Activated naive CD8-positive, alpha-beta T cell treated with anti-CD3 and anti-CD28 coated beads, Interleukin-2, amount 50 U/mL, for 24 hours (primary cell): Measurements from ENCODE around the gene CILP2.
A peak's percentile ranks its signal among the peaks of the same experiment; 100 is the strongest.

ENCODE experiments used
- ATAC-seq: fragments of 150-1000 bp; cut with Tn5 transposase; one replicate; pipeline ENCODE4 v1.10.0; 2021
- DNase-seq: peaks from one replicate; pipeline ENCODE4 v3.0.0; 2021
- H3K27ac Mint-ChIP-seq: one replicate; pipeline ENCODE4 v1.8.0; 2021; ENCODE audit warnings: mild to moderate bottlenecking, mixed read lengths
- H3K27me3 Mint-ChIP-seq: one replicate; pipeline ENCODE4 v1.8.0; 2021; ENCODE audit warnings: mixed read lengths
- H3K36me3 Mint-ChIP-seq: one replicate; pipeline ENCODE4 v1.8.0; 2021; ENCODE audit warnings: low read depth, mixed read lengths
- H3K4me1 Mint-ChIP-seq: one replicate; pipeline ENCODE4 v1.8.0; 2021; ENCODE audit warnings: mixed read lengths
- H3K4me3 Mint-ChIP-seq: one replicate; pipeline ENCODE4 v1.8.0; 2021; ENCODE audit warnings: mild to moderate bottlenecking, moderate library complexity, mixed read lengths
- H3K9me3 Mint-ChIP-seq: one replicate; pipeline ENCODE4 v1.8.0; 2021; ENCODE audit warnings: mixed read lengths

Gene CILP2

DNA sequence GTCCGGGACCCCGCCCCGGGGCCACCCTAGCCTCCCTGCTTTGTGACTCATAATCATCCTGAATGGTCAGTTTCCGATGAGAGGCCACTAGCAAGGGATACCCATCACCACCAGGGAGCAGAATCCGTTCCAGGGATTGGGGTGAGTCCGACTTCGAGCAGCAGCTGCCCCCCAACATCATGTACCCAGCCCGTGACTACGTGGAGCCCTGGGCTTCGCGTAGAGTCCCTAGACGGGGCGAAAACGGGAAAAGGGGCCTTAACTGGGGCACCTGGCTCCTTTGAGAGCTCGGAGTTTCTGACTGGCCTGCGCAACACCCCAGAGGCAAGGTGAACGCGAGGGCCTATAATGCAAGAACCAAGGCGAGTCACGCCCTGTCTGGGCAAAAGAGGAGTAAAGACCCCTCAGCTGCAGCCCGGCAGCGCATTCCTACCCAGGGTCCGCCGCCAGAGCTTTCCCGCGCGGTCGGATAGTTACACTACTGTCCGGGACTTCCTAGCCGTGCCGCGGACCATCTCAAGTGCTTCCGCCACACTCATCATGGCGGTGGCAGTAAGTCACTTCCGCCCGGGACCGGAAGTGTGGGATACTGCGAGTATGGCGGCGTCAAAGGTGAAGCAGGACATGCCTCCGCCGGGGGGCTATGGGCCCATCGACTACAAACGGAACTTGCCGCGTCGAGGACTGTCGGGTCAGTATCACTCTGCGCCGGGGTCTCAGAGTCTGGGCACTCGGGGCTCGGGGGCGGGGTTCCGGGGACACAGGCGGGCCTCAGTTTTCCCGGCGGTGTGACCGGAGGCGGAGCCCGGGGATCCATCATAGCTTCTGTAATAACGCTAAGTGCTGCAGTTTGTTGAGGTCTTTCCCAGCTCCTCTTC, 22.2 kb upstream of the CILP2 start, which contains the start of gene NDUFA13:
NDUFA13 (plus strand) TSS at position 584 of the 878 bp plus-strand sequence; CDS start at position 598, 14 bp downstream.
- H3K27me3 Mint-ChIP-seq: no peaks in the 10 kb centered on the region
- peak; percentile 92 for ATAC-seq
- DNase-seq: peak; percentile 95
- peak within 1 kb of the TSS; percentile 92 for H3K4me3 Mint-ChIP-seq
- no peaks in the 10 kb centered on the region for H3K9me3 Mint-ChIP-seq
- peaks cover 33% of the 10 kb centered on the region for H3K4me1 Mint-ChIP-seq
- H3K36me3 Mint-ChIP-seq: peaks cover 20% of the 10 kb centered on the region
- peak within 1 kb of the TSS; percentile 92 for H3K27ac Mint-ChIP-seq

DNA sequence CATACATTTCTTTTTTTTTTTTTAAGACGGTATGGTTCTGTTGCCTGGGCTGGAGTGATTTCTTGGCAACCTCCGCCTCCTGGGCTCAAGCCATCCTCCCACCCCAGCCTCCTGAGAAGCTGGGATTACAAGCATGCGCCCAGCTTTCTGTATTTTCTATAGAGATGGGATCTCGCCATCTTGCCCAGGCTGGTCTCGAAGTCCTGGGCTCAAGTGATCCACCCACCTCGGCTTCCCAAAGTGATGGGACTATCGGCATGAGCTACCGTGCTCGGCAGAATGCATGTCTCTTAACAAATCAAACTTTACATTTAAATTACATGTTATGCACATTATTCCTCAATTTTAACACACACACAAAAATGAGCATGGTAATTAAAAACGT, 20.8 kb upstream of the CILP2 start:
- Mint-ChIP-seq H3K9me3 (no peaks in the 10 kb centered on the region), H3K4me1 (peaks cover 37% of the 10 kb centered on the region), H3K36me3 (peaks cover 22% of the 10 kb centered on the region), H3K27ac (peak overlapping the region; percentile 92), H3K27me3 (no peaks in the 10 kb centered on the region), H3K4me3 (peak overlapping the region; percentile 92)
- DNase-seq (no peak), ATAC-seq (no peak)

GRCh38 chr19:19520989-19521388, 17.1 kb upstream of the CILP2 start:
- Mint-ChIP-seq H3K36me3 (peaks cover 27% of the 10 kb centered on the region), H3K27ac (no peak overlapping the region), H3K9me3 (no peaks in the 10 kb centered on the region), H3K4me3 (no peak overlapping the region), H3K27me3 (no peaks in the 10 kb centered on the region), H3K4me1 (peaks cover 41% of the 10 kb centered on the region)
- no peak for ATAC-seq
- no peak for DNase-seq

DNA sequence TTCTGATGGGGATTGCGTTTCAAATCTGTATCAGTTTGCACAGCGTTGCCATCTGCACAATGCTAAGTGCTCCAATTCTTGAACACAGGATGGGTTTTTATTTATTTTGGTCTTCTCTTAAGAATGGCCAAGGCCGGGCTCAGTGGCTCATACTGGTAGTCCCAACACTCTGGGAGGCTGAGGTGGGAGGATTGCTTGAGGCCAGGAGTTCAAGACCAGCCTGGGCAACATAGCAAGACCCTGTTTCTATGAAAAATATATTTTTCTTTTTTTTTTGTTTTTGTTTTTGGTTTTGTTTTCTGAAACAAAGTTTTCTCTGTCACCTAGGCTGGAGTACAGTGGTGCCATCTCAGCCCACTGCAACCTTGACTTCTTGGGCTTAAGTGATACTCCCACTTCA, 14.9 kb upstream of the CILP2 start:
- Mint-ChIP-seq H3K4me1 (peaks cover 28% of the 10 kb centered on the region), H3K36me3 (peaks cover 25% of the 10 kb centered on the region), H3K4me3 (no peak overlapping the region), H3K27me3 (no peaks in the 10 kb centered on the region), H3K9me3 (no peaks in the 10 kb centered on the region), H3K27ac (no peak overlapping the region)
- ATAC-seq (no peak), DNase-seq (no peak)

DNA sequence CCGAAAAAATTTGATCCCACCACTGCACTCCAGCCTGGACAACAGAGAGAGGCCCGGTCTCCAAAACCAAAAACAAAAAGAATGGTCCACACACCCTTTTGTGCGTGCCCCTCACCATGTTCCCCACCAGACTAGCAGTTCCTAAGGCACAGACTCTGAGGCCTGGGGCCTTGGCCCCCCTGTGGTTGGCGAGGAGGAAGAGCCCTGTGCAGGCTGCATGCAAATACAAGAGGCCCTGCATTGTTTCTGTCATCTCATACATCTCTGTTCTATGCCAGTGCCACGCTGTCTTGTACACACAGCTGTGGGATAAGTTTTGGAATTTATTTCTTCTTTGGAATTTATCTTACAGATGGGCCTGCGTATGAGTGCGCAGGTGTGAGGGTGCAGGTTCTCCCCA, 14.0 kb upstream of the CILP2 start:
- DNase-seq: no peak
- H3K4me3 Mint-ChIP-seq: no peak overlapping the region
- peaks cover 25% of the 10 kb centered on the region for H3K36me3 Mint-ChIP-seq
- no peak overlapping the region for H3K27ac Mint-ChIP-seq
- H3K4me1 Mint-ChIP-seq: peaks cover 25% of the 10 kb centered on the region
- no peaks in the 10 kb centered on the region for H3K27me3 Mint-ChIP-seq
- ATAC-seq: no peak
- H3K9me3 Mint-ChIP-seq: no peaks in the 10 kb centered on the region

- peaks cover 15% of the 10 kb centered on the region for H3K4me1 Mint-ChIP-seq
- H3K36me3 Mint-ChIP-seq: peaks cover 14% of the 10 kb centered on the region
- ATAC-seq (peak; percentile 5), DNase-seq (no peak)
- H3K27ac Mint-ChIP-seq: no peak overlapping the region
- no peaks in the 10 kb centered on the region for H3K9me3 Mint-ChIP-seq
- H3K4me3 Mint-ChIP-seq: no peak overlapping the region
- H3K27me3 Mint-ChIP-seq: no peaks in the 10 kb centered on the region
Observed at GRCh38 chr19:19525611-19526380, 12.3 kb upstream of the CILP2 start.

- ATAC-seq (no peak), DNase-seq (no peak)
- H3K27me3 Mint-ChIP-seq: no peaks in the 10 kb centered on the region
- H3K36me3 Mint-ChIP-seq: peaks cover 10% of the 10 kb centered on the region
- no peaks in the 10 kb centered on the region for H3K9me3 Mint-ChIP-seq
- H3K4me3 Mint-ChIP-seq: no peak overlapping the region
- peaks cover 11% of the 10 kb centered on the region for H3K4me1 Mint-ChIP-seq
- H3K27ac Mint-ChIP-seq: no peak overlapping the region
Observed at GRCh38 chr19:19526581-19527370, 11.3 kb upstream of the CILP2 start.

- no peak for ATAC-seq
- DNase-seq: no peak
- no peak overlapping the region for H3K27ac Mint-ChIP-seq
- H3K27me3 Mint-ChIP-seq: no peaks in the 10 kb centered on the region
- H3K4me1 Mint-ChIP-seq: peaks cover 14% of the 10 kb centered on the region
- no peak overlapping the region for H3K4me3 Mint-ChIP-seq
- H3K36me3 Mint-ChIP-seq: peaks cover 13% of the 10 kb centered on the region
- no peaks in the 10 kb centered on the region for H3K9me3 Mint-ChIP-seq
Observed at GRCh38 chr19:19527371-19527656, 10.8 kb upstream of the CILP2 start.

- ATAC-seq (no peak), DNase-seq (no peak)
- peaks cover 10% of the 10 kb centered on the region for H3K36me3 Mint-ChIP-seq
- H3K27ac Mint-ChIP-seq: no peak overlapping the region
- H3K4me1 Mint-ChIP-seq: peaks cover 12% of the 10 kb centered on the region
- H3K27me3 Mint-ChIP-seq: no peaks in the 10 kb centered on the region
- H3K4me3 Mint-ChIP-seq: no peak overlapping the region
- no peaks in the 10 kb centered on the region for H3K9me3 Mint-ChIP-seq
Observed at GRCh38 chr19:19527674-19528625, 10.1 kb upstream of the CILP2 start.

DNA sequence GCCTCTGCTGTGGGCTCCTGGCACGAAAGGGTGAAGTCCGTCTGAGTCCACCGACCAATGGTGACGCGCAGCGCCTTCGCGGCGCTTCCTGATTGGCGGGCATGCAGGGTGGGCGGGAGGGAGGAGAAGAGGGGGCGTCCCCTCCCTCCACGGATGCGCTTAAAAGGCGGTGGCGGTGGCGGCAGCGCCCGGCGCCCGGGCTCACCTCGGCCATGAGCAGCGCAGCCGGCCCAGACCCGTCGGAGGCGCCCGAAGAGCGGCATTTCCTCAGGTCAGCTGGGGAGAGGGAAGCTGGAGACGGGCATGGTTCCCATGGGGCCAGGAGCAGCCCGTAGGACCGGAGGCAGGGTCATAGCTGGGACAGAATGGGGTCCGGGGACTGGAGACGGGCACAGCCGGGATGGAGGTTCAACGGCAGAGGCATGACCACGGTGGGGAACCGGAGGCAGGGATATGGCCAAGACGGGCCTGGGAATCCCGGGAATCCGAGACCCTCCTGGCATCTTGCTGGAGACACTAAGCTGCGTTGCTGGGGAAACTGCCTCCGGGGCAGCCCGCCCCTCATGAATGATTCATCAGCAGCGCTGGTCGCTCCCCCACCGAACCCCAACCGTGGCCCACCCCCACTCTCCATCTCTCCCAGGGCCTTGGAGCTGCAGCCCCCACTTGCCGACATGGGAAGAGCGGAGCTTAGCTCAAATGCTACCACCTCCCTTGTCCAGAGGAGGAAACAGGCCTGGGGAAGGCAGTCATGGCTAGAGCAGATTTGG, 9.2 kb upstream of the CILP2 start, which contains the start of gene YJEFN3:
YJEFN3 (plus strand) TSS at position 191 of the 770 bp plus-strand sequence; CDS start at position 213, 22 bp downstream.
- Mint-ChIP-seq H3K27me3 (no peaks in the 10 kb centered on the region), H3K36me3 (peaks cover 7% of the 10 kb centered on the region), H3K4me3 (no peak within 1 kb of the TSS), H3K9me3 (no peaks in the 10 kb centered on the region), H3K27ac (no peak within 1 kb of the TSS), H3K4me1 (peaks cover 10% of the 10 kb centered on the region)
- ATAC-seq: no peak
- no peak for DNase-seq

- peaks cover 10% of the 10 kb centered on the region for H3K4me1 Mint-ChIP-seq
- peaks cover 11% of the 10 kb centered on the region for H3K36me3 Mint-ChIP-seq
- no peak for ATAC-seq
- no peaks in the 10 kb centered on the region for H3K9me3 Mint-ChIP-seq
- DNase-seq: no peak
- no peaks in the 10 kb centered on the region for H3K27me3 Mint-ChIP-seq
- no peak overlapping the region for H3K4me3 Mint-ChIP-seq
- no peak overlapping the region for H3K27ac Mint-ChIP-seq
Observed at GRCh38 chr19:19529783-19530422, 8.2 kb upstream of the CILP2 start.

GRCh38 chr19:19530423-19530804, 7.7 kb upstream of the CILP2 start:
- H3K27me3 Mint-ChIP-seq: no peaks in the 10 kb centered on the region
- H3K9me3 Mint-ChIP-seq: no peaks in the 10 kb centered on the region
- H3K4me3 Mint-ChIP-seq: no peak overlapping the region
- no peak for DNase-seq
- no peak overlapping the region for H3K27ac Mint-ChIP-seq
- H3K4me1 Mint-ChIP-seq: peaks cover 10% of the 10 kb centered on the region
- peaks cover 11% of the 10 kb centered on the region for H3K36me3 Mint-ChIP-seq
- ATAC-seq: no peak

DNA sequence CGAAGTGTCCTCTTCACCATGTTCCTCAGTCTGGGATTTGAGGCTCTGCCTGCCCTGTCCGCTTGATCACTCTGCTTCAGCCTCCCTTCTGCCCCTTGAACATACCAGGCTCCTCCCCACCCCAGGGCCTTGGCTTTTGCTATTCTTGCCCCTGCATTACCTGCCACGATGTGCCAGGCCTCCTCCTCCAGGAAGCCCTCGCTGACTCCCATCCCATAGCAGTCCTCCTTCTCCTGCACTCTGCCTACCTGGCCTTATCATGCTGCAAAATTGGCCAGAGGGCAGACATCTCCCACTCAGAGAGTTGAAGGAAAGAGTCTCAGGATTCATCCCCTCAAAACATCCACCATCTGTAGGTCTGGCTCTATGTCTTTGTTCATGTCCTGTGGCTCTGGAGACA, 7.2 kb upstream of the CILP2 start:
- H3K27me3 Mint-ChIP-seq: no peaks in the 10 kb centered on the region
- DNase-seq (no peak), ATAC-seq (no peak)
- no peak overlapping the region for H3K4me3 Mint-ChIP-seq
- peaks cover 11% of the 10 kb centered on the region for H3K36me3 Mint-ChIP-seq
- peaks cover 10% of the 10 kb centered on the region for H3K4me1 Mint-ChIP-seq
- H3K27ac Mint-ChIP-seq: no peak overlapping the region
- H3K9me3 Mint-ChIP-seq: no peaks in the 10 kb centered on the region
